GM15510 (cell line): ENCODE measurements around the gene ITGB7.

Experiments used
- POLR2A ChIP-seq: IDR thresholded peaks from 3 replicates; pipeline ENCODE4 v1.6.1; 2011; ENCODE audit warnings: borderline replicate concordance; ENCODE audit not compliant: insufficient read length; ENCODE audit errors: extremely low read depth

The ITGB7 gene, protein sequence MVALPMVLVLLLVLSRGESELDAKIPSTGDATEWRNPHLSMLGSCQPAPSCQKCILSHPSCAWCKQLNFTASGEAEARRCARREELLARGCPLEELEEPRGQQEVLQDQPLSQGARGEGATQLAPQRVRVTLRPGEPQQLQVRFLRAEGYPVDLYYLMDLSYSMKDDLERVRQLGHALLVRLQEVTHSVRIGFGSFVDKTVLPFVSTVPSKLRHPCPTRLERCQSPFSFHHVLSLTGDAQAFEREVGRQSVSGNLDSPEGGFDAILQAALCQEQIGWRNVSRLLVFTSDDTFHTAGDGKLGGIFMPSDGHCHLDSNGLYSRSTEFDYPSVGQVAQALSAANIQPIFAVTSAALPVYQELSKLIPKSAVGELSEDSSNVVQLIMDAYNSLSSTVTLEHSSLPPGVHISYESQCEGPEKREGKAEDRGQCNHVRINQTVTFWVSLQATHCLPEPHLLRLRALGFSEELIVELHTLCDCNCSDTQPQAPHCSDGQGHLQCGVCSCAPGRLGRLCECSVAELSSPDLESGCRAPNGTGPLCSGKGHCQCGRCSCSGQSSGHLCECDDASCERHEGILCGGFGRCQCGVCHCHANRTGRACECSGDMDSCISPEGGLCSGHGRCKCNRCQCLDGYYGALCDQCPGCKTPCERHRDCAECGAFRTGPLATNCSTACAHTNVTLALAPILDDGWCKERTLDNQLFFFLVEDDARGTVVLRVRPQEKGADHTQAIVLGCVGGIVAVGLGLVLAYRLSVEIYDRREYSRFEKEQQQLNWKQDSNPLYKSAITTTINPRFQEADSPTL

DNA sequence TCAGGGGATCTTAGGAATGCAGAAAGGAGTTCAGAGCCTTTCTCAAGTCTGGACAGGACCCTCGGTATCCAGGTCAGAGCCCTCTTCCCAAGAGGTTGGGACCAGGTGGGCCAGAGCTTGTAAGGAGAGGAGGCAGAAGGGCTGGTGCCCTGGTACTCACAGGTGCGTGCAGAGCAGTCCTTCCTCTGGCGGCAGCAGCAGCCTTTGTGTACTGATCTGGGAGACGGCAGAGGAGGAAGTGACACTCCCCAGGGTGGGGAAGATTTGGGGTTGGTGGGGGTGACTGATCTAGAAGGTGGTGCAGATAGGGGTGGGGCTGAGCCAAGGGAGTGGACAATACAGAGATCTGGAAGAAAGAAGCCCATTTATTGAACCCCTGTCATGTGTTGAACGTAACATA, at the start of gene ITGB7:
Gene ITGB7 (minus strand): TSS at position 210 of the 400 bp plus-strand sequence. CDS start 6,808 bp downstream, outside the sequence.
- TF ChIP-seq POLR2A = peak; percentile 97

DNA sequence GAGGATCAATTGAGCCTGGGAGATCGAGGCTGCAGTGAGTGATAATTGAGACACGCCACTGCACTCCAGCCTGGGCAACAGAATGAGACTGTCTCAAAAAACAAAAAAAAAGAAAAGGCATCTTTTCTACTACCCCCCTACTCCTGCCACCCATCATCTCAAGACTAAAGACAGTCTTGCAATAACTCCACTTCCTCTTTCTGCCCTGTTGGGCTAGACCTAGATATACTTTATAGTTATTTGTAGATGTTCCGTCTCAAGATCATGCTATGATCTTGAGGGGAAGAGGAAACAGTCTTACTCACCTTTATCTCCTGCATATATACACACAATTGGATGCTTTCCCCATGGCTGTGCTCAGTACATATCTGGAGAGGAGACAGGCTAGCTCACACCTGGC, 48.9 kb upstream of the ITGB7 start:
- TF ChIP-seq POLR2A = no peak

DNA sequence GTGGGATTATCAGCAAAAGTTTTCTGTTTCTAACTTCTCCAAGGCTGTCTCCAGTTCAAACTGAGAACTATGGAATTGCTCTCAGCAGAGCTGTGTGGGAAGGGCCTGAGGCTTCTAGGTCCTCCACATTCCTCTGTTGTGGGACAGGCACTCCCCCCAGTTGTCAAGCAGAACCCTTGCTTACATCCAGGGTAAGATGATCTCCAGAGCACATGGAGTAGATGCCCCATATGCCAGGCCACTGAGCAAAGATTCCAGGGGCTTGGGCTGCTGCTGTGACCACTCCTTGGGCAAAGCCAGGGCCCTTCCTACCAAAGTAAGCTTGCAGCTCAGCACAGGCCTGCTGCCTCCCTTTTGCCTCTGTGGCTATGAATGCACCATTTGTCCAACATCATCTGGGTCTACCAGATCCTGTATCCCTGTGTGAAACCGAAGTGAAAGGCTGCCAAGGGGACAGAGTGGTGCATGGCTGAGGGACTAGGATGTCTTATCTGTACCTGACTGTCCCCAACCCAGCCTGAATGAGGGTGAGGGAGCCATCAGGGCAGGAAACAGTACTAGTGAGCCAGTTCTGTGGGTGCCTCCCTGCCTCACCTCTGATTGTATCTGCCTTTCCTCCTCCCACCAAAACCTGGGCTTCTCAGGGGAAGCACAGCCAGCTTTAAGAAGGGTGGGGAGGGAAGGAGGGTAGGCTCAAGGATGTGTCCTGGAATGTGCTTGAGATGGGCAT, 47.9 kb upstream of the ITGB7 start:
- TF ChIP-seq POLR2A = no peak

DNA sequence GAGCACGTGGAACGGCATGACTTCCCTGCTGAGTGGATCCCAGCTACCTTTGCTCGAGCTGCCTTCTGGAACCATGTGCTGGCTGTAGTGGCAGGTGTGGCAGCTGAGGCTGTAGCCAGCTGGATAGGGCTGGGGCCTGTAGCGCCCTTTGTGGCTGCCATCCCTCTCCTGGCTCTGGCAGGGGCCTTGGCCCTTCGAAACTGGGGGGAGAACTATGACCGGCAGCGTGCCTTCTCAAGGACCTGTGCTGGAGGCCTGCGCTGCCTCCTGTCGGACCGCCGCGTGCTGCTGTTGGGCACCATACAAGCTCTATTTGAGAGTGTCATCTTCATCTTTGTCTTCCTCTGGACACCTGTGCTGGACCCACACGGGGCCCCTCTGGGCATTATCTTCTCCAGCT, 46.2 kb upstream of the ITGB7 start:
- no peak for TF ChIP-seq POLR2A

DNA sequence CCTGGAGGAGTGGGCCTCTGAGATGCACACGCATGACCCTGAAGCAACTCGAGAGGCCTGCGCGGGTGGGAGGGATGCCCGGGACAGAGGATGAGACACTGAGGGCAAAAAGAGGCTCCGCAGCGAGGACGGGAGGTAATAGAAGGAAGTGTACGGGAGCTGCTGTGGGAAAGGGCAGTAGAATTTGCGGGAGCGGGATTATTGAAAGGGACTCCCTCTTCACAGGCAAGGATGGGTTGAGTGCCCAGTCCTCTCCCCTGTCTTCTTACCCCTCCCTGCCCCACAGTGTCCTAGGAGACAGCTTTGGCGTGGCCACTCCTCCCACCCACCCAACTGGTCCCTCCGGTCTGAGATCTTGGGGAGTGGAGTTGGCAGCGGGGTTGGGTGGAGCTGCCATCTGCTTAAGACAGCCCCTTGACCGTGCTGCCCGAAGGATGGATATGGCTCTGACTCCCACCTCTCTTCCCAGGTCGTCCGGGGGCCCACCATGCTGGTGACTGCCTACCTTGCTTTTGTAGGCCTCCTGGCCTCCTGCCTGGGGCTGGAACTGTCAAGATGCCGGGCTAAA, 45.4 kb upstream of the ITGB7 start:
- TF ChIP-seq POLR2A = no peak

DNA sequence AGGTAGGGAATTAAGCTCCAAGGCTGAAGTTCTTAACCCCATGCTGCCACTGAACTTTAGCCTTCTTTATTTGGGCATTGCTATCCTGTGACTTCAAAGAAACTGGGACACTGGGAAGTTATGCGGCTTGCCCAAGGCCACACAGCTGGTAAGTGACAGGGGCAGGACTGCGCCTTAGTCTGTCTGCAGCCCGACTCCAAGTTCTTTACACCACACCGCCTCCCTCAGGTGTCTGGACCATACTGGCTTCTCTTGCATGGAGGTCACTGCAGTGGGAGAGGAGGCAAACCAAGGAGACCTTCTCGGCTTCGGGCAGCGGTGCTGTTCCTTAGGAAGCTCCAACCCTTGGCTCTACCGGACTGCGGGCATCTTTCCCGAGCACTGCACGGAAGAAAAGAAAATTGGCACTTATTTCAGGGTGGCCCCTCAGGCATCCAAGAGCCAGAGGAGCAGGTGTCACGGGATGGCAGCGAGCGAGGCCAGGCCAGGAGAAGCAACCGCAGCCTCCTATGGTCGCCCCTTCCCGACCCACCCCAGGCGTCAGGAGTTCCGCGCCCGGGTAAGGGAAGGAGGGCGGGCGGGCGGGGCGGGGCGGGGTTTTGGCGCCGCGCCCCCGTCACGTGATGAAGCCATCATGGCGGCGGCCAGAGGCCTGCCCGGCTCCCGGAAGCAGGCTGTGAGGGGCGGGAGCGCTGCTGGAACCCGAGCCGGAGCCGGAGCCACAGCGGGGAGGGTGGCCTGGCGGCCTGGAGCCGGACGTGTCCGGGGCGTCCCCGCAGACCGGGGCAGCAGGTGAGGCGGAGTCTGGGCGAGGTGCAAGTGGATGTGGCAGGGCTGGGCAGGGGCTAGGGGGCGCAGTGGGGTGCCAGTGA, 44.7 kb upstream of the ITGB7 start:
- peak; percentile 77 for TF ChIP-seq POLR2A

DNA sequence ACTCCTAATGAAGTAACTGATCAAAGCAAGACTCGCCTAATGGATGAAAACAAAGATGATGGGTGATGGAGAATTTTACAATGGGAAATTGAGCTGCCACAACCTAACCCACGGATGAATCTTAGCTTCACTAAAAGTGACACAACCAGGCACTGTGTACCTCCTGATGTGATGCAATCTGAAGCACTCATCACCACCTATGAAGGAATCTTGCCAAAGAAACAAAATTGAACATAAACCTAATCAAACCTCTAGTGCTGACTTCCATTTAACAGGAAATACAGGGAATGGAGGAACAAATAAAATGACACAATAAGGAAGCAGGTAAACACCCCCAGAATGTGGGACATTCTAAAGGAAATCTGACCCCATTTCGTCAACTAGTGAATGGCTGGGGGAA, 38.2 kb upstream of the ITGB7 start:
- no peak for TF ChIP-seq POLR2A

DNA sequence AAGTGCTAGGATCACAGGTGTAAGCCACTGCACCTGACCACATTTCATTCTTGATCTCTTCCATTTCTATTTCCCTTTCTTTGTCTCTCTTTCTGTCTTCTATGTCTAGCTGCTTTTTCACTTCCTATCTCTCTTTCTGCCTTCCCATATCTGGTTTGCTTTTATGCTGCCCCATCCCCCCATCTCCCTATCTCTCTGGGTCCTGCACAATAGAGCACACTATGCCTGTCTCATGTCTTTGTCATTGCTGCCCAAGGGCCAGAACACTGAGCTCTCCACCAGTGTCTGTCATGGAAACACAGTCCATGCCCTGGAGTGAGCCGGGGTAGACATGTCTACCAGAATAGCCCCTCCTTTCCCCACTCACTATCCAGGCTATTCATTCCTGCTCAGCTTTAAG, 37.3 kb upstream of the ITGB7 start:
- TF ChIP-seq POLR2A = no peak

DNA sequence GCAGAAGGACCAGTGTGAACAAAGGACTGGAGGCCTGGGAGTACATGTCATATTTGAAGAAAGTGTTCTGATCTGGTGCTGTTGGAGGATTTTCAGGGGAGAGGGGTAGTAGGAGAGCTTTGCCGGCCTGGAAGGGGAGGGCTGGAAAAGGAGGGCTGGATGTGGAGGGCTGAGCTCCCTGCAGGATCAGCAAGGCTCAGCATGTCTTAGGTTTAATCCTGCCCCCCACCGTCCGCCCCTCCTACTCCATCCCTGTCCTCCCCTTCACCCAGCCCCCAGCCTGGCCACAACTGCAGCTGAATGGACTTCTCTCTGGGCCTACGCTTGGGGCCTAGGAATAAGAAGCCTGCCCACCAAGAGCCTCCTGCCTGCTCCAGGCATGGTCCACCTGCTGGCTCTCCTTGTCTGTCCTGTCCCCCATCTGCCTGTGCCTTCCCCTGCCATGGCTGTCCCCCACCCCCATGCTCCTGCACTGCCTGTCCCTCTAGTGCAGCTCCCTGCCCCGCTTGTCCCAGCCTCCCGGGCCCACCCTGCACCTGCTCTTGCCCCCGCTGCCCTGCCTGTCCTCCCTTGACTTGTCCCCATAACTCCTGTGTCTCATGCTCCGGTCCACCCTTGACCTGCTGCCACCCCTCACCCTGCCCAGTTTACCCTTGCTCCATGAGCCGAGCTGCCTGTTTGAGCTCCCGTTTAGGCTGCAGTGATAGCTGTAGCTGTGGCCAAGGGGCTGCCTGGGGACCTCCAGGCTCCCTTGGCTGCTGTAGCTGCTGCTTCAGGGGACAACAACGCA, 34.8 kb upstream of the ITGB7 start:
- TF ChIP-seq POLR2A = no peak

DNA sequence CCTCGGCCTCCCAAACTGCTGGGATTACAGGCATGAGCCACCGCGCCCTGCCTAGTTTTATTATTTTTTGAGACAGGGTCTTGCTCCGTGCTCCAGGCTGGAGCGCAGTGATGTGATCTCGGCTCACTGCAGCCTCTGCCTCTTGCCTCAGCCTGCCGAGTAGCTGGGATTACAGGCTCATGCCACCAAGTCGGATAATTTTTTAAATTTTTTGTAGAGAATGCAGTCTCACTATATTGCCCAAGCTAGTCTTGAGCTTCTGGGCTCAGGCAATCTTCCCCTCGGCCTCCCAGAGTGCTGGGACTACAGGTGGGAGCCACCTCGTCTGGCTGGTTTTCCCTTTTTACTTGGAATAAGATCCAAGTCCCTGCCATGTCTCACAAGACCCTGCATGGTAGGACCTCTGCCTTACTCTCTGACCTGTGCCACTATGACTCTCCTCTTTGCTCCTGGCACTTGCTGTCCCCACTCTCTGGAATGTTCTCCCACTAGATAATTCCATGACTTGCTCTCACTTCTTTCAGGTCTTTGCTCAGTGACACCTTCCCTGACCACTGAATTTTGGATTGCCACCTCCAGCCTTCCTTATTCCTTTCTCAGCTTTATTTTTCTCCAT, 32.7 kb upstream of the ITGB7 start:
- no peak for TF ChIP-seq POLR2A

DNA sequence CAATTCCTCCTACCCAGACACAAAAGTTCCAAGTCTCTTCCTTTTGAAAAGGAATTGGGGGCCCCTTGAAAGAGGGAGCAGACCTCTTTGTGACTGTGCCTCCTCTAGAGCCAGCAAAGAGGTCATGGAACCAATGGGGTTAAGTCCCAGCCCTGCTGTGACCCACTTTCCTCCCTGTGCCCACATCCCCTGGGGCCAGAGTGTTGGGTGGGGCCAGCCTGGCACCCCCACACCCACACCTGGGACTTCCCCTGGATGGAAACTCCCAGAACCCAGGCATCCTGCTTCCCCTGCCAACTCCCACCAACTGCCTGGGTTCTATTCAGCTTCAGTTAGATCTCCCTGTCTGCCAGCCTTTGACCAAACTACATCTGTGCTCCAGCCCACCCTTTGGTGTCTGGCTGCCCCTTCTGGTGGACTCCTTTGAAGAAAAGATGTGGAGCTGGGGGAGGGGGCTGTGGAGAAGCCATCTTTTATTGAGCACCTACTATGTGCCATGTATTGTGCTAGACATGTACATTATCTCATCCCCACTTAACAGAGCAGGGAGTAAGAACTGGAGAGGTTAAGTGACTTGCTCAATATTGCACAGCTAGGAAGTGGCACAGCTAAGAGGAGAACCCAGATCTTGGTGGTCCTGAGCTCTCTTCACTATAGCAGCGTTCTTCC, 29.5 kb upstream of the ITGB7 start:
- no peak for TF ChIP-seq POLR2A

DNA sequence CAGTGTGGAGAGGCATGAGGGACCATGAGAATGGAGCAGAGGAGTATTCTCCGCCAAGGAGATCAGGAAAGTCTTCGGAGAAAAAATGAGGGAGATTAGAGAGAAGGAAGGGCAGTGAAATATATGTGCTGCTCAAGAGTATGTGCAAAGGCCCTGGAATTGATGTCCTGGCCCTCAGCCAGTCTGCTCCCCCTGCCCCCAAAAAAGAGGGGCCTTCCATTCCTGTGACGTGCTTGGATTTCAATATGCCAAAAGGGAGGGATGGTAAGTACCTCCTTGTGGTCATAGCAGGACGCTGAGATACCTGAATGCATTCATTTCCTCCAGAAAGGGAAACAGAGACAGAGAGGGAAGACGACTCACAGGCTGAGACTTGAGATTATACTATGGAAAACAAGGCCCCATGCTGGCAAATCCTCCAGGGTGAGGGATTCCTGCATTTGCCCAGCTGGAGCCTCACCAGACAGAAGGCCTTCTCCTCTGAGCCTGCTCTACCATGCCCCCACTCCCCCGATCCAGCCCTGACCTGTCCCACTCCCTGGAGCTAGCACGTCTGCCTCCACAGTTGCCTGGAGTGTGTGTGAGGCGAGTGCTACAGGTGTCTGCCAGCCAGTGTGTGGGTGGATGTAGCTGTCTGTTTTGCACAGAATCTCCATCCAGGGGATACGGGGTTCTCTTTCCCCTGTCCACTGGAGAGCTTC, 28.8 kb upstream of the ITGB7 start:
- no peak for TF ChIP-seq POLR2A

DNA sequence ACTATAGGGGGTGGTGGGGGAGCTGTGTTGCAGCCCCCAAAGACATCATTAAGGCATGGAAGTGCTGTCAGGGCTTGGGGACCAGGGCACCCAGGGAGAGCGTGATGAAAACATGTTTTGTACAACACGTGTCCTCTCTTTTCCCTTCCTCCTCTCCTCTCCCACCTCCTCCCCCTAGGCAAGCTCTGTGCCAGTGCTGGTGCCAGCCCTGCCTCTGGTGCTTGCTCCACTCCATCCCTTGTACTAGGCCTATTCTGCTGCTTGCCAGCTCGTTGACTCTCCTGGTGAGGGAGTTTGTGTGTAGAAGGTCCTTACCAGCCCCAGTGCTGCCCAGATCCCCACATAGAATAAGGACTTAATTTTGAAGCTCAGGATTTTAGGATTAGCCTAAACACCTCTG, 28.1 kb upstream of the ITGB7 start:
- no peak for TF ChIP-seq POLR2A
